Activated T-cell treated with anti-CD3 and anti-CD28 coated beads for 48 hours (primary cell): Measurements from ENCODE around the gene SMURF1.
A peak's percentile ranks its signal among the peaks of the same experiment; 100 is the strongest.

Experiments
- DNase-seq: peaks from one replicate; pipeline ENCODE4 v3.0.0-alpha.2; 2020; ENCODE audit warnings: low read depth

SMURF1 gene

DNA sequence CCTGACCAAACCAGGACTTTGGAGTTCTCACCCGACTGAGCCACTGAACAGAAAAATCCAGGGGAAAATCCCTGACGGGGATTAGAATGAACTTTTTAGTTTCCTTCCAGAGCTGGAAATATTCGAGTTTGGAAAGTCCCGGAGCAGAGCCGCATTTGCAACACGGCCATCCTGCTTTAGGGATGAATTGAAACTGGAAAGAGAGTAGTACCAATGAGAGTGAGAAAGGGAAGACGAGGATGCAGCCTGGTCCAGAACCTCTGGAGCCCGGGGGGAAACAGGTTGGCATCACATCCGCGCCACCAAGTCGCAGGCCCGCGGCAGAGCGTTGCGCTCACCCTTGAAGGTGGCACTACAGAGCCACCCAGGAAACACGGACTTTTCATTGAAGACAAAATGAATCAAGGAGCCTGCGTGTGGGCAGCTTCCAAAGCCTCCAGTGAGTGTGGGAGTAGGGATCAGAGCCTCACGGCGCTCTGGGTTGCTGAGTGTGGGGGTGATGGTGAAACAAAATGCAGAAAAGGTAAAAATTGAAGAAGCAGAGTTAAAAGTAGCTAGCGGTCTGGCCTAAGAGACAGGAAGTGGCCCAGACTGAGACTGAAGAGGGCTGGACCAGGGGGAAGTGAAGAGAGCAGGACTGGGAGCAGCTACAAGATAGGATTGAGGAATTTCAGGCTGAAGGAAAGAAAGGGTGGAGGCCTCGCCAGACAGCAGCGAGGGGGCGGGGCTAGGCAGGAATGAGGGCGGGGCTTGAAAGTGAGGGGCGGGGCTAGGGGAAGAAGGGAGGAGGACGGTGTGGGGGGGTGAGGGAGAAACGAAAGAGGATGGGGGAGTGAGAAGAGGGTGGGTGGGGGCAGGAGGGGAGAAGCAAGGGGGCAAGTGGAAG is 1.8 kb downstream of the SMURF1 start:
- DNase-seq, result peak; percentile 47

GRCh38 chr7:99141334-99141733 is 2.6 kb downstream of the SMURF1 start:
- DNase-seq, result no peak

DNA sequence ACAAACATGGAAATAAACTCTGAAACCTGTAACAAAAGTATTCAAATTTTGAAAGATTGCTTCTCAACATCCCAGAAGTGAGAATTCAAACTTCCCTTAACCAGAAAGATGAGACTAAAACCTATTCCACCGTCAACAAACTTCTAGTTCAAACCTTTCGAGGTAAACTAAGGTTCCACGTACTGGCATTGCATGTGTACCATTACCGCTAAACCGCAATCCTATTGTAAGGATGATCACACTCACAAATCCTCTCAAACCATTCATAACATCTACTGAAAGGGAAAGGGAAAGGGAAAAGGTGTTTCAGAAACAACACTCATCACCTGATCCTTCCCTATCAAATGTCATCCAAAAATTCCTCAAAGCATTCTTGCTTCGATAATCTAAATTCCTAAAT is 3.1 kb downstream of the SMURF1 start:
- no peak for DNase-seq

GRCh38 chr7:99139036-99139435 is 4.9 kb downstream of the SMURF1 start:
- no peak for DNase-seq

GRCh38 chr7:99137411-99138180 is 6.3 kb downstream of the SMURF1 start:
- DNase-seq, result no peak

DNA sequence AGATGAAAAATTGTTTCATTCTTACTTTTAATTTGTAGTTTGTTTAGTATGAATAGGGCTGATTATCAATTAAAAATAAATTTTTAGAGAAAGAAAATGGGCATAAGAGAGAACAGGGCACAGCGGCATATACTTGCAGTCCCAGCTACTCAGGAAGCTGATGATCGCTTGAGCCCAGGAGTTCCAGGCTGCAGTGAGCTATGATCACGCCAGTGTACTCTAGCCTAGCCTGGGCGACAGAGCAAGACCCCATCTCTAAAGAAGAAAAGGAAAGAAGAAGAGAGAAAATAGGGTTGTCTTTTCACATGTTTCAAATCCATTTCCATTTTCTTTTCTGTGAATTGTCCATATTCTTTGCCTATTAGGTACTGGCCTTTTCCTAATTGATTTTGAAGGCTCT is 8.0 kb downstream of the SMURF1 start:
- no peak for DNase-seq

DNA sequence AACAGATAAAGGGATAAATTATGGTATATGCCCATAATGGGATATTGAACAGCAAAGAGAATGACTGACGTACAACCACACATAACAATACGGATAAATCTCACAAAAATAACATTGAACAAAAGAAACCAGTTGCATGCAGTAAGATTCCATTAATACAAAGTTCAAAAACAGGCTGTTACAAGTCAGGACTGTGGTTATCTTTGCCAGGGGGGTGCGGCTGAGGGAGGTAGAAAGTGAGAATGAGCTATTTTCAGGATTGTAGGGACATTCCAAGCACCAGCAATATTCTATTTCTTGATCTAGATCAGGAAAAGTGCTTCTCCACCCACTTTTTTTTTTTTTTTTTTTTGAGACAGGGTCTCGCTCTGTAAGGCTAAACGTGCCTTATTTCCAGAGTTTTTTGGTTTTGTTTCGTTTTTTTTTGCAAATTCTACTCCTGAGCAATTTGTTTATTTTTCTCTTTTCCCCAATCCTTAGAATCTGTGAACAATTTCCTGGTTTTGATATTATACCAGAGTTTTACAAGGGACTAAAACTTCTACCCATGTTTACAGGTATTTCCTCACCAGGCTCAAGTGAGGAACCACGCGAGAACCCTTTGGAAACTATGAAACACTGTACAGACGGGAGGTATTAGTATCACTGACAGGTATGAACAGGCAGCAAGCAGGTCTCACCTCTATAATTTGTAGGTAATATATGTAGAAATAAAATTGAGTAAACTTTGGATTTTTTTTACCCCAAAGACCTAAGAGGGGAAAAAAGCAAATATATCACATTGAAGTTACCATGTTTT is 9.9 kb downstream of the SMURF1 start:
- DNase-seq, result no peak

DNA sequence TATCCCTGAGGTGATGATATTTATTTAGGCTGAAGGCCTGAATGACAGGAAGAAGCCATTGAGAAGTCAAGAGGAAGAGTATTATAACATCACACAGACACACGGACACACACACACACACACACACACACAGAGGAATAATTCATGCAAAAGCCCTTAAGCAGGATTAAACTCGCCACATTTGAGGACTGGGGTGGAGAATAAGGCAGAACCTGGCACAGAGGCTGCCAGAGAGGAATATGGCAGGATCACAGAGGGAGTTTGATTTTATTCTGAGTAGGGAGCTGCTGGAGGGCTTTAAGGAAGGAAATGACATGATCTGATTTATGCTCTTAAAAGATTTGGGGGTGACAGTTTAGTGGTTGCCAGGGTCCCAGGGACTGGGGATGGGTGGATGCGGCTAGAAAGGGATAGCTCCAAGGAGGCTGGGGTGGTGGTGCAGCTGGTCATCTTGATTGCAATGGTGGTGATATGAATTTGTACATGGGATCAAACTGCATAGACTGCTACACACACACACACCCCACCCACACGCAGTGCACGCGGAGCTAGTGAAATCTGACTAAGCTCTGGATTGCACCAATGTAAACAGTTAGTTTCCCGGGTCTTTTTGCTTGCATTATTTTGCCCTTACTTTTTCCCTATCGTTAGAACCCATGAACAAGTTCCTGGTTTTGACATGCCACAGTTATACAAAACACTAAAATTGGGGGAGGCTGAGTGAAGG is 11.2 kb downstream of the SMURF1 start:
- no peak for DNase-seq

DNA sequence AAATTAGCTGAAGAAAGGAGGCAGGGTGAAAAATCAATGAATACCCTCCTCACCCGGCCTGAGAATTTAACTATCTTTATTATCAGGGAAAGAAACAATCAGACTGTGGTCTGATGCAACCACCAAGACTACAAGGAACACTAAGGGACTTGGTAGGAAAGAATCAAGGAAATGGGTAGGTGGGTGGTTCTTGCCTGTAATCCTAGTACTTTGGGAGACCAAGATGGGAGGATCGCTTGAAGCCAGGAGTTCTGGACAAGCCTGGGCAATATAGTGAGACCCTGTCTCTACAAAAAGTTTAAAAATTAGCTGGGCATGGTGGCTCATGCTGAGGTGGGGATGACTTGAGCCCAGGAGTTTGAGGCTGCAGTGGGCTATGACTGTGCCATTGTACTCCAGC is 12.6 kb downstream of the SMURF1 start:
- no peak for DNase-seq

DNA sequence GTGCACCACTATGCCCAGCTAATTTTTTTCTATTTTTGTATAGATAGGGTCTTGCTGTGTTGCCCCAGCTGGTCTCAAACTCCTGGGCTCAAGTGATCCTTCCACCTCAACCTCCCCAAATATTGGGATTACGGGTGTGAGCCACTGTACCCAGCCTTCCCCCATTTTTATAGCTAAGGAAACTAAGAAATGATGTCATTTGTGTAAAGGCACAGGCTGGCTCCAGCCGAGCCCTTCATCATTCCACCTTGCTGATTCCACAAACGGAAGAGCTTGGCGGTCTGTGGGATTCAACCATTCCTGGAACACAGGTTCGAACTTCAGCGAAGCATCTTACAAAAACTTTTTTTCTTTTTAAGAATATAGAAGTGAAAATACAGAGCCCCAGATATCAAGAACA is 14.4 kb downstream of the SMURF1 start:
- DNase-seq, result no peak

DNA sequence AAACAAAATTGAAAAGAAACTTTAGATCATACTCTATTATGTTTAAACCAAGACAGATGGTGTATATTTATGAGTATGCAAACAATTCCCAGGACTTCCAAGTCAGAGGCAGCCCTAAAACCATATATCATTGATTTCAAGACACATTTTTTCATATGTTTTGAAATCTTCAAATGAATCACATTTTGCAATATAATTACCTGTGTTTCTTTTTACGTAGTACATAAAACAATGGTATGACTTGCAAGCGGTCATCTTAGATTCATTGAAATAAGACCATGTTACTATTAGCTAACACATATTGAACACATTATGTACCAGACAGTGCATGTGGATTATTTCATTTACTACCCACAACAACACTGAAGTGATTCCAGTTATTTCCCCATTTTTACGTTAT is 14.9 kb downstream of the SMURF1 start:
- DNase-seq, result no peak

GRCh38 chr7:99128076-99128950 is 15.6 kb downstream of the SMURF1 start:
- DNase-seq, result no peak

GRCh38 chr7:99127636-99128035 is 16.3 kb downstream of the SMURF1 start:
- DNase-seq, result no peak

DNA sequence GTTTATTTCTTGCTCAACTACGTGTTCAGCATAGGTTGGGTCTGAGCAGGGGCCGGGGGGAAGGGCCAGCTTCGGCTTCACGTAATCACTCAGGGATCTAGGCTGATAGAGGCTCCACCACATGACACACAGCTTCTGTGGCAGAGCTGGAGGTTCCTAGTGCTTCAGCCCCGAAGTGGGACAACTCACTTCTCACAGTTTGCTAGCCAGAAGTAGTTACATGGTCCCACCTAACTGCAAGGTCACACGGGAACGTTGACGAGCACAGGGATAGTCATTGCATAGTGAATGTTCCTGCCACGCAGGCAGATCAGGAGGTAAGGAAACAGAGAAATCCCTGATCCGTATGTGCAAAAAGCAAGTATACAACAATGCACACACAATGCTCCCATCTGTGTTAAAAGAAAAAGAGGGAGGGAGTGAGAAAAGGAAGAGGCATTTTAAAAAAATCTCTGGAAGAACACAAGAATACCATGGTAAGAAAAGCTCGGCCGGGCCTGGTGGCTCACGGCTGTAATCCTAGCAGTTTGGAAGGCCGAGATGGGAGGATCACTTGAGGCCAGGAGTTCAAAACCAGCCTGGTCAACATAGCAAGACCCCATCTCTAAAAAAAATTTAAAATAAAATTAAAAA is 16.9 kb downstream of the SMURF1 start:
- DNase-seq, result no peak

DNA sequence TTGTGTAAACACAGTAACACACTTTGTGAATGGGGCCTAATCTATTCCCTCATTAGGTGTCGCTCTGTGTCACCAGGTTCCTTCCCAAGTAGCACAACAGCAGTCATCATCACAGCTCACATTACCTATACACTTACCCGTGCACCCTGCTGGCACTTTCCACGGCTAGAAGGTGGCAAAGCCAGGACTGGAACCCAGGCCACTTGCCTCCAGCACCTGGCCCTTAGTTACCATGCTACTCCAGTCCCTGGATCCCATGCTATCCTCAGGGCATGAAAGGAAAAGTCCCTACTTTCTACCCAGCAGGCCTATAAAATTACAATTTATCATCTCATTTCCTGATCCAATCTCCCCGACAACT is 18.4 kb downstream of the SMURF1 start:
- no peak for DNase-seq

GRCh38 chr7:99124751-99125504 is 19.0 kb downstream of the SMURF1 start:
- DNase-seq, result no peak

DNA sequence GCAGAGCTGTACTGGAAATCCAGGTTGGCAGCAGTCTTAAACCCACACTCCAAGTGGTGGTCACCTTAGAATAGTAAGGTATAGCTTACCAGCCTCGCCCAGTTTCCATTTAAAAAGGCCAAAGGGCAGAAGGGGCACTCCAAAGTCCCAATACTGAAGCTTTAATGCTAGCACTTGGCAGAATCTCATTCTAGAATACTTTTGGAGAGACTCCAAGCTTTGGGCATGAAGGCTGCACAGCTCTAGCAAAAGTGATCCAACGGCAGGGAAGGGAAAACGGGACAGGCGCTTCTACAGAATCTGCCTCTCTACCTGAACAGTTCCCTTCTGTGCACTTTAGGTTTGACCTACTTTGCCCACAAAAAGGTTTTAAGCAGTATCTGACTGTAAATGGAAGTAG is 19.7 kb downstream of the SMURF1 start:
- no peak for DNase-seq

GRCh38 chr7:99123571-99124033 is 20.3 kb downstream of the SMURF1 start:
- DNase-seq, result no peak

GRCh38 chr7:99122762-99123161 is 21.1 kb downstream of the SMURF1 start:
- DNase-seq, result no peak
